K562 (cell line): ENCODE measurements around the gene CAMK2A. TPM values are rescaled to one million over a fixed set of nuclear protein-coding genes. Genes with fewer than 3 reads are reported as not detected.
A peak's percentile ranks its signal among the peaks of the same experiment; 100 is the strongest.

Source experiments
- ATAC-seq: fragments of 200-7000 bp; cut with Tn5 transposase; 3 replicates; pipeline ENCODE4 v1.9.1; 2020; ENCODE audit warnings: moderate library complexity
- BruUV-seq: library from RNA; stranded (reverse); fragments of 400-500 nt; replicated peaks from 2 replicates; lab custom pipeline; 2021; lab: Mats Ljungman, UMichigan
- CTCF ChIA-PET: fragments of 300-600 bp; formaldehyde crosslinking; extraction: SDS; loops from one replicate; lab custom pipeline; 2021; ENCODE audit warnings: low intra/inter-chr PET ratio; lab: Yijun Ruan, JAX
- POLR2A ChIA-PET: fragments of 300-600, 350-650 bp; sonication (Branson Sonifier 250); formaldehyde crosslinking; extraction: SDS; loops from one replicate; lab custom pipeline; 2021; ENCODE audit warnings: antibody characterized with exemption, inconsistent platforms; lab: Yijun Ruan, JAX
- DNase-seq, 4 experiments: peaks; one replicate each; pipeline versions ENCODE4 v3.0.0 to v3.0.0-alpha.2; 2011 to 2018; ENCODE audit warnings: low spot score in 3 of 4, mixed read lengths in 3 of 4; ENCODE audit errors: extremely low read depth in 1 of 4
- FAIRE-seq: peaks from 2 replicates; lab custom pipeline; 2011; peaks lifted over from hg19 to GRCh38; lab: Jason Lieb, UNC
- H2AFZ ChIP-seq: 2 replicates; pipeline ENCODE4 v1.6.0; 2011; ENCODE audit warnings: low read depth, low read length, control low read depth, inconsistent platforms
- H3K27ac ChIP-seq: fragments of 200-600 bp; 3 replicates; pipeline ENCODE4 v1.8.0; 2011; ENCODE audit warnings: low read depth, mild to moderate bottlenecking, control low read depth, inconsistent platforms, low read length, moderate library complexity, mixed read lengths; ENCODE audit errors: extremely low read depth
- H3K27me3 ChIP-seq, 2 experiments: fragments of 300-600 bp in 1 of 2; 2 replicates in 1 of 2; 3 replicates in 1 of 2; pipeline versions ENCODE4 v1.6.0 to v1.8.0; 2011; ENCODE audit warnings: inconsistent platforms in 2 of 2, low read length in 2 of 2, mild to moderate bottlenecking in 1 of 2, mixed read lengths in 1 of 2, moderate library complexity in 1 of 2; ENCODE audit not compliant: control insufficient read depth in 2 of 2, insufficient read depth in 2 of 2
- H3K36me3 ChIP-seq: fragments of 300-600 bp; 3 replicates; pipeline ENCODE4 v1.8.0; 2011; ENCODE audit warnings: mild to moderate bottlenecking, low read length, inconsistent platforms; ENCODE audit not compliant: control insufficient read depth, insufficient read depth
- H3K4me1 ChIP-seq, 2 experiments: fragments of 200-600 bp in 1 of 2; replicated peaks in 1 of 2; 2 replicates in 1 of 2; 3 replicates in 1 of 2; pipeline versions ENCODE4 v1.5.1 to v1.8.0; 2011; ENCODE audit warnings: inconsistent platforms in 2 of 2, low read length in 2 of 2, mild to moderate bottlenecking in 1 of 2, mixed read lengths in 1 of 2, moderate library complexity in 1 of 2; ENCODE audit not compliant: control insufficient read depth in 2 of 2, insufficient read depth in 2 of 2
- H3K4me2 ChIP-seq: 2 replicates; pipeline ENCODE4 v1.6.1; 2011; ENCODE audit warnings: low read length, control low read depth, inconsistent platforms, mixed read lengths; ENCODE audit not compliant: insufficient read depth
- H3K4me3 ChIP-seq: fragments of 200-600 bp; sonication (generic), shearing (Covaris generic); 2 replicates; pipeline ENCODE4 v1.5.1; 2016; ENCODE audit warnings: control low read depth, inconsistent platforms
- H3K79me2 ChIP-seq: fragments of 200-600 bp; 3 replicates; pipeline ENCODE4 v1.8.0; 2011; ENCODE audit warnings: low read length, inconsistent platforms; ENCODE audit not compliant: control insufficient read depth, insufficient read depth
- H3K9ac ChIP-seq, 2 experiments: 2 replicates each; pipeline versions ENCODE4 v1.6.0 to v1.6.1; 2011; ENCODE audit warnings: low read depth in 2 of 2, low read length in 2 of 2, control low read depth in 1 of 2, inconsistent platforms in 1 of 2, mild to moderate bottlenecking in 1 of 2, mixed read lengths in 1 of 2; ENCODE audit not compliant: insufficient read depth in 1 of 2
- H3K9me1 ChIP-seq: one replicate; pipeline ENCODE4 v1.6.0; 2011; ENCODE audit warnings: inconsistent platforms, mild to moderate bottlenecking, low read length, moderate library complexity; ENCODE audit not compliant: control insufficient read depth, insufficient read depth
- H3K9me3 ChIP-seq: replicated peaks from 2 replicates; pipeline ENCODE4 v1.5.1; 2011; ENCODE audit warnings: low read depth, low read length, inconsistent platforms; ENCODE audit not compliant: control insufficient read depth, insufficient read depth
- H4K20me1 ChIP-seq: replicated peaks from 2 replicates; pipeline ENCODE4 v1.6.1; 2011; ENCODE audit warnings: low read length, inconsistent platforms, mixed read lengths; ENCODE audit not compliant: control insufficient read depth, insufficient read depth
- CHD2 ChIP-seq: IDR thresholded peaks from 2 replicates; pipeline ENCODE4 v1.6.1; 2011; ENCODE audit warnings: low read depth, low read length
- MXI1 ChIP-seq: IDR thresholded peaks from 2 replicates; pipeline ENCODE4 v1.6.1; 2011; ENCODE audit warnings: low read depth, mild to moderate bottlenecking, improper control_type of control experiment, low read length
- NEUROD1 ChIP-seq: fragments of 150-350 bp; IDR thresholded peaks from 2 replicates; pipeline ENCODE4 v1.6.1; 2014; ENCODE audit warnings: borderline replicate concordance, low read length, low read depth; ENCODE audit not compliant: partially characterized antibody
- NONO ChIP-seq, 2 experiments: fragments of 200-400 bp in 1 of 2; fragments of 450-650 bp in 1 of 2; formaldehyde crosslinking in 1 of 2; IDR thresholded peaks; 2 replicates each; pipeline ENCODE4 v1.6.1; 2017; ENCODE audit warnings: low read depth in 2 of 2, mild to moderate bottlenecking in 2 of 2, moderate library complexity in 2 of 2, low read length in 1 of 2
- PKNOX1 ChIP-seq: fragments of 450-650 bp; IDR thresholded peaks from 2 replicates; pipeline ENCODE4 v1.6.1; 2016
- POU5F1 ChIP-seq: fragments of 150-350 bp; IDR thresholded peaks from 2 replicates; pipeline ENCODE4 v1.6.1; 2014; ENCODE audit warnings: borderline replicate concordance, low read length, low read depth, mild to moderate bottlenecking; ENCODE audit not compliant: partially characterized antibody
- RBM39 ChIP-seq: fragments of 200-400 bp; formaldehyde crosslinking; optimal IDR thresholded peaks from 2 replicates; pipeline ENCODE3; 2018; ENCODE audit warnings: low read depth, low read length
- RCOR1 ChIP-seq, 2 experiments: IDR thresholded peaks; 2 replicates each; pipeline ENCODE4 v1.6.1; 2012; ENCODE audit warnings: low read depth in 2 of 2, low read length in 2 of 2, borderline replicate concordance in 1 of 2, improper control_type of control experiment in 1 of 2
- RFX1 ChIP-seq: fragments of 450-650 bp; IDR thresholded peaks from 2 replicates; pipeline ENCODE4 v1.6.1; 2016; ENCODE audit warnings: mild to moderate bottlenecking, moderate library complexity
- ZNF41 ChIP-seq: fragments of 250-450 bp; sonication (Bioruptor Pico); conservative IDR thresholded peaks from 2 replicates; pipeline ENCODE4 v1.4.0; 2020; ENCODE audit warnings: mild to moderate bottlenecking
- WGBS: fragments of 100-300 bp; shearing (Covaris generic); methylation state at CpG from one replicate; pipeline ENCODE4 v1.1.6; 2016; ENCODE audit warnings: low coverage, mixed read lengths; ENCODE audit not compliant: insufficient coverage; ENCODE audit errors: missing lambda C conversion rate; 5-methylcytosine and 5-hydroxymethylcytosine counted together
- in situ Hi-C: fragments of 300-500 bp; cut with MboI; formaldehyde crosslinking; loops from 4 replicates; pipeline ENCODE4 v1.15.0; 2018; ENCODE audit warnings: inconsistent platforms, mixed read lengths
- intact Hi-C: fragments of 100-400 bp; cut with micrococcal nuclease; formaldehyde crosslinking; loops from 2 replicates; pipeline ENCODE4 v1.14.2; 2022
- polyA plus RNA-seq, 8 experiments: library from polyadenylated mRNA; depleted of rRNA in 4 of 8; stranded (reverse) in 5 of 8; unstranded in 3 of 8; fragments of >200 nt; fragmentation: Nextera tagmentation in 2 of 8; fragmentation: Illumina TruSeq in 1 of 8; extraction: Ambion mirVana in 2 of 8; extraction: Trizol in 1 of 8; gene quantifications; 2 replicates each; pipeline versions ENCODE4 v1.2.1 to v1.2.3, GENCODE V29; 2011 to 2014; ENCODE audit warnings: inconsistent platforms in 1 of 8, missing spikeins in 1 of 8
- total RNA-seq, 7 experiments: library from RNA; depleted of rRNA in 6 of 7; stranded (reverse); fragments of >200 nt in 6 of 7; fragmentation: Illumina TruSeq in 2 of 7; extraction: Trizol in 2 of 7; gene quantifications; 2 replicates each; pipeline versions ENCODE4 v1.2.1 to v1.2.3, GENCODE V29; 2011 to 2021; ENCODE audit warnings: low replicate concordance in 1 of 7
- TF ChIP-seq, protein P1 (sequence below): sonication (generic); formaldehyde crosslinking; IDR thresholded peaks from 2 replicates; pipeline ENCODE4 v1.5.0; 2020; ENCODE audit warnings: missing genetic modification reagents
- TF ChIP-seq, protein P2 (sequence below): fragments of 250-450 bp; sonication (Bioruptor Pico); IDR thresholded peaks from 2 replicates; pipeline ENCODE4 v1.8.0; 2021; ENCODE audit warnings: moderate library complexity, mild to moderate bottlenecking, inconsistent platforms
- TF ChIP-seq, protein P3 (sequence below): fragments of 450-650 bp; formaldehyde crosslinking; IDR thresholded peaks from 2 replicates; pipeline ENCODE4 v1.4.0; 2020; ENCODE audit warnings: mild to moderate bottlenecking, moderate library complexity

The CAMK2A gene
- total and polyA plus RNA-seq, 9 of the 15 experiments (the other 6 are each of a cell fraction or from before 2014, with no cell fraction given), result 0.01 to 0.18 (median 0.04) TPM; not detected in 6

- H3K79me2 ChIP-seq, result no peaks in the 10 kb centered on the region
- FAIRE-seq (no peak), DNase-seq (no peak), ATAC-seq (peak; percentile 49; the same call in 1 of the 3 replicates)
- H2AFZ ChIP-seq, result no peak overlapping the region
- 1% methylated on average over 7 of the region's 7 CpGs for WGBS
- no peak overlapping the region for H3K4me3 ChIP-seq
- BruUV-seq, result no TSS peak
- in situ Hi-C loops (no loop called here), intact Hi-C loops (no loop called here)
- ChIA-PET CTCF (no interaction called here), POLR2A (interaction anchor here (0.6 to 2.9 kb wide), 6 partner anchors 8 to 30 kb away, joined by 3 to 7 read pairs (median 3); no protein-coding TSS in a partner anchor)
- no peak overlapping the region for H3K27ac ChIP-seq
- H3K36me3 ChIP-seq, result no peaks in the 10 kb centered on the region
- H3K27me3 ChIP-seq, result peaks cover 26 to 36% of the 10 kb centered on the region in 2 experiments
- no peaks in the 10 kb centered on the region for H3K9me1 ChIP-seq
- no peak overlapping the region for H3K4me2 ChIP-seq
- no peaks in the 10 kb centered on the region for H3K4me1 ChIP-seq
- H3K9ac ChIP-seq, result no peak overlapping the region
- H3K9me3 ChIP-seq, result no peaks in the 10 kb centered on the region
- H4K20me1 ChIP-seq, result no peaks in the 10 kb centered on the region; the same call in 1 of the 2 replicates
- TF ChIP-seq RBM39, result no peak
- TF ChIP-seq PKNOX1, result peak; percentile 33; the same call in 1 of the 2 replicates
- TF ChIP-seq, protein P1, sequence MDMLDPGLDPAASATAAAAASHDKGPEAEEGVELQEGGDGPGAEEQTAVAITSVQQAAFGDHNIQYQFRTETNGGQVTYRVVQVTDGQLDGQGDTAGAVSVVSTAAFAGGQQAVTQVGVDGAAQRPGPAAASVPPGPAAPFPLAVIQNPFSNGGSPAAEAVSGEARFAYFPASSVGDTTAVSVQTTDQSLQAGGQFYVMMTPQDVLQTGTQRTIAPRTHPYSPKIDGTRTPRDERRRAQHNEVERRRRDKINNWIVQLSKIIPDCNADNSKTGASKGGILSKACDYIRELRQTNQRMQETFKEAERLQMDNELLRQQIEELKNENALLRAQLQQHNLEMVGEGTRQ (CRISPR knock-in tag), result no peak
- no peak for TF ChIP-seq POU5F1
- no peak for TF ChIP-seq MXI1
- TF ChIP-seq, protein P2, sequence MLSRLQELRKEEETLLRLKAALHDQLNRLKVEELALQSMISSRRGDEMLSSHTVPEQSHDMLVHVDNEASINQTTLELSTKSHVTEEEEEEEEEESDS, result no peak
- no peak for TF ChIP-seq ZNF41 (CRISPR knock-in tag)
- TF ChIP-seq RFX1, result peak; percentile 84
- TF ChIP-seq, protein P3, sequence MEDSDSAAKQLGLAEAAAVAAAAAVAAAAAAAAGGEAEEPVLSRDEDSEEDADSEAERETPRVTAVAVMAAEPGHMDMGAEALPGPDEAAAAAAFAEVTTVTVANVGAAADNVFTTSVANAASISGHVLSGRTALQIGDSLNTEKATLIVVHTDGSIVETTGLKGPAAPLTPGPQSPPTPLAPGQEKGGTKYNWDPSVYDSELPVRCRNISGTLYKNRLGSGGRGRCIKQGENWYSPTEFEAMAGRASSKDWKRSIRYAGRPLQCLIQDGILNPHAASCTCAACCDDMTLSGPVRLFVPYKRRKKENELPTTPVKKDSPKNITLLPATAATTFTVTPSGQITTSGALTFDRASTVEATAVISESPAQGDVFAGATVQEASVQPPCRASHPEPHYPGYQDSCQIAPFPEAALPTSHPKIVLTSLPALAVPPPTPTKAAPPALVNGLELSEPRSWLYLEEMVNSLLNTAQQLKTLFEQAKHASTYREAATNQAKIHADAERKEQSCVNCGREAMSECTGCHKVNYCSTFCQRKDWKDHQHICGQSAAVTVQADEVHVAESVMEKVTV (CRISPR knock-in tag), result no peak
- no peak for TF ChIP-seq NEUROD1
- no peak for TF ChIP-seq CHD2
- no peak for TF ChIP-seq NONO (IDR thresholded peaks at IDR 0.05; ENCODE audit: low read depth in 2 of 2, low read length in 1 of 2)
- 0 out of 4 replicates have a peak, but pooled peaks of 1 of the 2 experiments have one; percentile 9 for TF ChIP-seq RCOR1 (IDR thresholded peaks at IDR 0.05; ENCODE audit: borderline replicate concordance in 1 of 2, low read depth in 2 of 2, low read length in 2 of 2)
Measured at GRCh38 chr5:150309101-150309885, 19.7 kb upstream of the CAMK2A start.
